GM12874 (cell line): ENCODE results near the gene PCCA.

Source experiments
- CTCF ChIP-seq: IDR thresholded peaks from 2 replicates; pipeline ENCODE4 v1.5.1; 2011; ENCODE audit warnings: low read depth, mild to moderate bottlenecking, control low read depth, low read length, moderate library complexity; ENCODE audit not compliant: insufficient read depth

Gene PCCA

GRCh38 chr13:100465558-100465957 lies 376.7 kb downstream of the PCCA start:
- no peak for TF ChIP-seq CTCF

GRCh38 chr13:100470866-100471505 lies 382.1 kb downstream of the PCCA start:
- no peak for TF ChIP-seq CTCF

GRCh38 chr13:100473087-100473486 lies 384.2 kb downstream of the PCCA start:
- no peak for TF ChIP-seq CTCF

GRCh38 chr13:100473501-100474044 lies 384.7 kb downstream of the PCCA start:
- no peak for TF ChIP-seq CTCF

- TF ChIP-seq CTCF: no peak
Measured at GRCh38 chr13:100476963-100477362, 388.1 kb downstream of the PCCA start.

GRCh38 chr13:100478107-100478809 lies 389.4 kb downstream of the PCCA start:
- TF ChIP-seq CTCF: no peak

GRCh38 chr13:100480676-100481075 lies 391.8 kb downstream of the PCCA start:
- TF ChIP-seq CTCF: no peak
